Neural cell (in vitro differentiated cells): ENCODE data around the gene DNAJC11.

Experiments used
- CTCF ChIP-seq: fragments of 450-650 bp; IDR thresholded peaks from 2 replicates; pipeline ENCODE4 v1.5.1; 2014; ENCODE audit warnings: antibody characterized with exemption, mild to moderate bottlenecking, moderate library complexity; ENCODE audit not compliant: poor library complexity, severe bottlenecking
- EP300 ChIP-seq: fragments of 450-650 bp; conservative IDR thresholded peaks from 2 replicates; pipeline ENCODE4 v1.6.1; 2014; ENCODE audit warnings: antibody characterized with exemption, mild to moderate bottlenecking, moderate library complexity; ENCODE audit not compliant: poor library complexity, severe bottlenecking
- EZH2 ChIP-seq: fragments of 200-600, 300-800 bp; shearing (Covaris generic), sonication (generic); IDR thresholded peaks from 2 replicates; pipeline ENCODE4 v1.6.1; 2014; ENCODE audit warnings: antibody characterized with exemption, low read length, borderline replicate concordance, mild to moderate bottlenecking; ENCODE audit not compliant: insufficient read depth, poor library complexity, severe bottlenecking

- TF ChIP-seq CTCF (no peak), EP300 (no peak), EZH2 (no peak)
These were observed 70.6 kb downstream of the DNAJC11 start for GRCh38 chr1:6631058-6631457.
